ENCODE measurements around the gene NMNAT3. TPM values are rescaled to one million over a fixed set of nuclear protein-coding genes. Genes with fewer than 3 reads are reported as not detected.

Gene NMNAT3
- total RNA-seq, 2 donors from 2014 or later: 1.2 to 1.6 TPM

DNA sequence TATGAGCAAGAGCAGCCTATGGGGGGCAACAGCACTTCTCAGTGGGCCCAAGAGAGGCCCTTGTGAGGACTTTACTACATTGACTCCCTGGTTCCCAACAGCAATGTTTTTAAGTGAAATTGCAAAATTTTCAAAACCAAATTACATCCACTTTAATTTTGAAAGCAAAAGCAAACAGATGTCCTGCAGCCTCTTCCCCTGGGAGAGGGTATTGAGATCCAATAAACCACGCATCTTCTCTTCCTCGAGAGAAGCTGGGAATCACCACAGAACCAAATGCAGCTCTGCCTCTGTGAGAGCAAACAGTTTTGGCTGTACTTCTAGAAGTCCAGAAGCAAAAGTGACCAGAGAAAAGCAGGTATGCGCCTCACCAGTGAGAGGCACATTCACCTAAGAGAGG, 25.2 kb downstream of the NMNAT3 start:
- no peaks in the 10 kb centered on the region for H3K9me3 ChIP-seq (ENCODE audit: control insufficient read depth, low read length)
- no peak for DNase-seq
- WGBS, 2 experiments (ENCODE audit: insufficient coverage in 1 of 2, insufficient read length in 1 of 2): 94 to 95% methylated on average over 2 to 3 of the region's 3 CpGs
- H3K4me1 Mint-ChIP-seq: peaks cover 3% of the 10 kb centered on the region
- no peak overlapping the region for H3K27ac Mint-ChIP-seq
- no peaks in the 10 kb centered on the region for H3K36me3 ChIP-seq (ENCODE audit: control insufficient read depth, insufficient read depth, low read length)
- H3K4me1 ChIP-seq (ENCODE audit: control insufficient read depth, insufficient read depth, low read length): no peaks in the 10 kb centered on the region
- H3K4me3 ChIP-seq (ENCODE audit: low read length): no peak overlapping the region
- H3K27me3 Mint-ChIP-seq (ENCODE audit: insufficient read depth): no peaks in the 10 kb centered on the region
- no peak overlapping the region for H3K27ac ChIP-seq (ENCODE audit: low read depth, low read length)
- H3K9me3 Mint-ChIP-seq: no peaks in the 10 kb centered on the region
- TF ChIP-seq, protein P1, sequence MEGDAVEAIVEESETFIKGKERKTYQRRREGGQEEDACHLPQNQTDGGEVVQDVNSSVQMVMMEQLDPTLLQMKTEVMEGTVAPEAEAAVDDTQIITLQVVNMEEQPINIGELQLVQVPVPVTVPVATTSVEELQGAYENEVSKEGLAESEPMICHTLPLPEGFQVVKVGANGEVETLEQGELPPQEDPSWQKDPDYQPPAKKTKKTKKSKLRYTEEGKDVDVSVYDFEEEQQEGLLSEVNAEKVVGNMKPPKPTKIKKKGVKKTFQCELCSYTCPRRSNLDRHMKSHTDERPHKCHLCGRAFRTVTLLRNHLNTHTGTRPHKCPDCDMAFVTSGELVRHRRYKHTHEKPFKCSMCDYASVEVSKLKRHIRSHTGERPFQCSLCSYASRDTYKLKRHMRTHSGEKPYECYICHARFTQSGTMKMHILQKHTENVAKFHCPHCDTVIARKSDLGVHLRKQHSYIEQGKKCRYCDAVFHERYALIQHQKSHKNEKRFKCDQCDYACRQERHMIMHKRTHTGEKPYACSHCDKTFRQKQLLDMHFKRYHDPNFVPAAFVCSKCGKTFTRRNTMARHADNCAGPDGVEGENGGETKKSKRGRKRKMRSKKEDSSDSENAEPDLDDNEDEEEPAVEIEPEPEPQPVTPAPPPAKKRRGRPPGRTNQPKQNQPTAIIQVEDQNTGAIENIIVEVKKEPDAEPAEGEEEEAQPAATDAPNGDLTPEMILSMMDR (conservative IDR thresholded peaks at IDR 0.05): no peak
- H3K4me3 Mint-ChIP-seq: no peak overlapping the region
- no peaks in the 10 kb centered on the region for H3K27me3 ChIP-seq (ENCODE audit: control insufficient read depth, insufficient read depth, low read length, poor library complexity, severe bottlenecking)
- H3K9ac ChIP-seq (ENCODE audit: extremely low read depth, low read length, poor library complexity, severe bottlenecking): no peak overlapping the region
- no peaks in the 10 kb centered on the region for H3K36me3 Mint-ChIP-seq (ENCODE audit: low read depth)

DNA sequence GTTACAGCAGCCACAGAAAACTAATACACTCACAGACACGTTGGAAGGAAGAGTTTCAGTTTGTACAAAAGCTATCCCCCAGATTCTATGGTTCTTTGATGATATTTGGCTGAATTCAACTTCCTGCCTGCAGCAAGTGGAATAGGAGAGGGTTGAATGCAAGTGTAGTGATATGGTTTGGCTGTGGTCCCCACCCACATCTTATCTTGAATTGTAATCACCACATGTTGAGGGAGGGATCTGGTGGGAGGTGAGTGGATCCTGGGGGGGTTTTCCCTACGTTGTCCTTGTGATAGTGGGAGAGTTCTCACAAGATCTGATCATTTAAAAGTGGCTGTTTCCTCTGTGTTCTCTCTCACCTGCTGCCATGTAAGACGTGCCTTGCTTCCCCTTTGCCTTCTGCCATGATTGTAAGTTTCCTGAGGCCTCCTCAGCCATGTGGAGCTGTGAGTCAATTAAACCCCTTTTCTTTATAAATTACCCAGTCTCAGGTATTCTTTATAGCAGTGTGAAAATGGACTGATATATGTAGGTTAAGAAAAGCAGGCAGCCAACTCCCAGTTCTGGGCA, 29.8 kb downstream of the NMNAT3 start:
- 80 to 100% methylated on average over 1 to 3 of the region's 3 CpGs for WGBS, 2 experiments (ENCODE audit: insufficient coverage in 1 of 2, insufficient read length in 1 of 2)
- no peaks in the 10 kb centered on the region for H3K36me3 ChIP-seq (ENCODE audit: control insufficient read depth, insufficient read depth, low read length)
- Mint-ChIP-seq H3K4me3 (no peak overlapping the region), H3K9me3 (no peaks in the 10 kb centered on the region), H3K27ac (no peak overlapping the region), H3K27me3 (ENCODE audit: insufficient read depth) (no peaks in the 10 kb centered on the region), H3K4me1 (no peaks in the 10 kb centered on the region), H3K36me3 (ENCODE audit: low read depth) (no peaks in the 10 kb centered on the region)
- DNase-seq: no peak
- no peak overlapping the region for H3K27ac ChIP-seq (ENCODE audit: low read depth, low read length)
- H3K4me1 ChIP-seq (ENCODE audit: control insufficient read depth, insufficient read depth, low read length): no peaks in the 10 kb centered on the region
- TF ChIP-seq, protein P1 (conservative IDR thresholded peaks at IDR 0.05): no peak
- H3K9ac ChIP-seq (ENCODE audit: extremely low read depth, low read length, poor library complexity, severe bottlenecking): no peak overlapping the region
- no peaks in the 10 kb centered on the region for H3K27me3 ChIP-seq (ENCODE audit: control insufficient read depth, insufficient read depth, low read length, poor library complexity, severe bottlenecking)
- H3K9me3 ChIP-seq (ENCODE audit: control insufficient read depth, low read length): no peaks in the 10 kb centered on the region
- H3K4me3 ChIP-seq (ENCODE audit: low read length): no peak overlapping the region

DNA sequence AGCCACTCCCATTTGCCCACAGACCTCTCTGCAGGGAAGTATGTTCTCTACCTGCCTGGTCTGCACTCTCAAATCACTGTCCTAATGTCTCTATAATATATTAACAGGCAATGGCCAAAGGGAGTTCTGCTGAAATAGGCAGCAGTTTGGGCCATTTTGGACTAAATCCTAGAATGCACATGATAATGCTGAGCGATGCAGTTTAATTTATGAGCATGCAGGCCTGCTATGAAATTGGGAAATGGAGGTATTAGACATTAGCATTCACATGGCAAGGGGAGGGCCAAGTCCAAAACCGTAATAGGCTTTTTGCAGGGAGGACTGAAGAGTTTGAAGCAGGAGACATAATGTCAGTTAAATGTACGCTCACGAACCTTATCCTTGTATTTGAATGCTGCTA, 31.3 kb downstream of the NMNAT3 start:
- no peaks in the 10 kb centered on the region for H3K27me3 ChIP-seq (ENCODE audit: control insufficient read depth, insufficient read depth, low read length, poor library complexity, severe bottlenecking)
- no peak overlapping the region for H3K4me3 ChIP-seq (ENCODE audit: low read length)
- 93 to 98% methylated on average over 4 of the region's 4 CpGs for WGBS, 2 experiments (ENCODE audit: insufficient coverage in 1 of 2, insufficient read length in 1 of 2)
- no peaks in the 10 kb centered on the region for H3K36me3 ChIP-seq (ENCODE audit: control insufficient read depth, insufficient read depth, low read length)
- H3K9me3 Mint-ChIP-seq: no peaks in the 10 kb centered on the region
- H3K9me3 ChIP-seq (ENCODE audit: control insufficient read depth, low read length): no peaks in the 10 kb centered on the region
- no peaks in the 10 kb centered on the region for H3K4me1 Mint-ChIP-seq
- H3K9ac ChIP-seq (ENCODE audit: extremely low read depth, low read length, poor library complexity, severe bottlenecking): no peak overlapping the region
- no peaks in the 10 kb centered on the region for H3K36me3 Mint-ChIP-seq (ENCODE audit: low read depth)
- H3K27ac Mint-ChIP-seq: no peak overlapping the region
- no peak overlapping the region for H3K4me3 Mint-ChIP-seq
- no peaks in the 10 kb centered on the region for H3K4me1 ChIP-seq (ENCODE audit: control insufficient read depth, insufficient read depth, low read length)
- TF ChIP-seq, protein P1 (conservative IDR thresholded peaks at IDR 0.05): no peak
- DNase-seq: no peak
- H3K27me3 Mint-ChIP-seq (ENCODE audit: insufficient read depth): no peaks in the 10 kb centered on the region
- no peak overlapping the region for H3K27ac ChIP-seq (ENCODE audit: low read depth, low read length)
